GM12874 (cell line): ENCODE data around the gene IP6K3.

Experiments used
- TF ChIP-seq, protein P1 (sequence below): IDR thresholded peaks from 2 replicates; pipeline ENCODE4 v1.5.1; 2011; ENCODE audit warnings: low read depth, mild to moderate bottlenecking, control low read depth, low read length, moderate library complexity; ENCODE audit not compliant: insufficient read depth

Gene IP6K3

DNA sequence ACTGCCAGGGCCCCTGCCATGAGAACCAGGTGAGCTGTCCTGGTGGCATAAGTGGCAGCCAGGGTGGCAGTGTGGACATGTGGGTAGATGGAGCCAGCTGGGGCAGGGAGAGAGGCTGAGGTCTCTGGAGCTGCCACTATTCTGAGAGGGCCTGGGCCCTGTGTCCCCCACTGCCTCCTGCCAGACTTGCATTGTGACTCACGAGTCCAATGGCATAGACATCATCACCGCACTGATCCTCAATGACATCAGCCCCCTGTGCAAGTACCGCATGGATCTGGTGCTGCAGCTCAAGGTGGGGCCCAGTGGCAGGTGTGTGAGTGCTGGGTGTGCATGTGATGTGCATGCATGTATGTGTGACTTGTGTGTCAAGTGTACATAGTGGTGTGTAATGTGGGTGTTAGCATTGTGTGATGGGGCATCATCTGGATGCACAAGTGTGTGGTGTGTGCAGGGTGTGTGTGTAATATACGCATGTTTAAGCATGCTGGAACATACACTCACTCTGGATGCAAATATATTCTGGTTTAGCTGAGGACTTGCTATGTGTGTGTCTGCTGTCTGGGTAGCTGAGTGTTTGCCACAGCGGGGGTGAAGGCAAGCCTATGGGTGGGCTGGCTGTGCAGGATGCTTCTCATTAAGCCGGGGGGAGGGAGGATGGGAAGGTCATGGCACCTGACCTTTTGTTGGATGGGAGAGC lies 60.3 kb downstream of the IP6K3 start:
- TF ChIP-seq, protein P1, sequence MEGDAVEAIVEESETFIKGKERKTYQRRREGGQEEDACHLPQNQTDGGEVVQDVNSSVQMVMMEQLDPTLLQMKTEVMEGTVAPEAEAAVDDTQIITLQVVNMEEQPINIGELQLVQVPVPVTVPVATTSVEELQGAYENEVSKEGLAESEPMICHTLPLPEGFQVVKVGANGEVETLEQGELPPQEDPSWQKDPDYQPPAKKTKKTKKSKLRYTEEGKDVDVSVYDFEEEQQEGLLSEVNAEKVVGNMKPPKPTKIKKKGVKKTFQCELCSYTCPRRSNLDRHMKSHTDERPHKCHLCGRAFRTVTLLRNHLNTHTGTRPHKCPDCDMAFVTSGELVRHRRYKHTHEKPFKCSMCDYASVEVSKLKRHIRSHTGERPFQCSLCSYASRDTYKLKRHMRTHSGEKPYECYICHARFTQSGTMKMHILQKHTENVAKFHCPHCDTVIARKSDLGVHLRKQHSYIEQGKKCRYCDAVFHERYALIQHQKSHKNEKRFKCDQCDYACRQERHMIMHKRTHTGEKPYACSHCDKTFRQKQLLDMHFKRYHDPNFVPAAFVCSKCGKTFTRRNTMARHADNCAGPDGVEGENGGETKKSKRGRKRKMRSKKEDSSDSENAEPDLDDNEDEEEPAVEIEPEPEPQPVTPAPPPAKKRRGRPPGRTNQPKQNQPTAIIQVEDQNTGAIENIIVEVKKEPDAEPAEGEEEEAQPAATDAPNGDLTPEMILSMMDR, result no peak

DNA sequence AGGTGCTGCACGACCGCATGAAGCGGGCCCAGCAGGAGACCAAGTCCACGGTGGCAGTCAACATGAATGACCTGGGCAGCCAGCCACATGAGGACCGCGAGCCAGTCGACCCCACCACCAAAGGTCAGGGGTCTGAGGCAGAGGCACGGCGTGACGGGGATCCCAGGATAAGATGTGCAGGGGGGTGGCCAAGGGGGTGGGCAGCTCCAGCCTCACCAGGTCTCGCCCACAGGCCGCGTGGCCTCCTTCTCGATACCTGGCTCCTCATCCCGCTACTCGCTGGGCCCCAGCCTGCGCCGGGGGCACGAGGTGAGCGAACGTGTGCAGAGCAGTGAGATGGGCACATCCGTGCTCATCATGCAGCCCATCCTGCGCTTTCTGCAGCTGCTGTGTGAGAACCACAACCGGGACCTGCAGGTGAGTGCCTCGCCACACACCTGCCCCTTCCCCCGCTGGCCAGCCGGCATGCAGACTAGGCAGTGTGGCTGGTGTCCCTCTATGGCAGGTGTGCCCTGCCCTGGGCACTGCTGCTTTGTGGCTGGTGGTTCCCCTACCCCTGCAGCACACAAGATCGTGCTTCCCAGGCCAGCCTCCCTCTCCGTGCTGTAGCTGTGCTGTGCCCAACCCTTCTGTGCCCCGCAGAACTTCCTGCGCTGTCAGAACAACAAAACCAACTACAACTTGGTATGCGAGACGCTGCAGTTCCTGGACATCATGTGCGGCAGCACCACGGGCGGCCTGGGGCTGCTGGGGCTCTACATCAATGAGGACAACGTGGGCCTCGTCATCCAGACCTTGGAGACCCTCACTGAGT lies 61.1 kb downstream of the IP6K3 start:
- TF ChIP-seq, protein P1, result no peak

DNA sequence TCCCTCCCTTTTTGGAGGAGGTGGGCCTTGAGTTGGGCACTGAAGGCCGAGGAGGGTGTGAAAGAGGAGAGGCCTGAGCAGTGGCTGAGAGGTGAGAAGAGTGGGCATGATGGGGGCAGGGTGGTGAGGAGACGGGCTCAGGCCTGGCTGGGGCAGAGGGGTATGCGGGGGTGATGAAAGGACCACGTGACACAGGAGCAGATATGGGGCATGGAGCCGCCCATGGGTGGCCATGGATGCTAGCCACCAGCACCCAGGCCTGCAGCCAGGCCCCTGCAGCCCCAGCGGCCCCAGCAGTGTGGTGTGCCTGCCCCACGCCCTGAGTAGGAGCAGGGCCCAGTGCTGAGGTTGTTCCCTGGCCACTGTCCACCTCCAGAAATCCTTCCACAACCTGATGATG lies 61.7 kb downstream of the IP6K3 start:
- TF ChIP-seq, protein P1, result no peak

DNA sequence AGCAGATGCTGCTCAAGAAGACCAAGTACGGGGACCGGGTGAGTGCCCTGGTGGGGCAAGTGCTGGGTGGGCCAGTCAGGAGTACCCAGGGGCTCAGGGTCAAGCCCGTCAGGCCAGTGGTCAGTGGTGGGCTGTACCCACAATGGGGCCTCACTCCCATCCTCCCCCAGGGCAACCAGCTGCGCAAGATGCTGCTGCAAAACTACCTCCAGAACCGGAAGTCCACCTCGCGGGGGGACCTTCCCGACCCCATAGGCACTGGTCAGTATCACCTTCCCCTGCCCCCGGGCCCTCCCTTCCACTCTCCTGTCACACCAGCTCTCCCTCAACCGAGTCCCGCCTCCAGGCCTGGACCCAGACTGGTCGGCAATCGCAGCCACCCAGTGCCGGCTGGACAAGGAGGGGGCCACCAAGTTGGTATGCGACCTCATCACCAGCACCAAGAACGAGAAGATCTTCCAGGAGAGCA lies 62.2 kb downstream of the IP6K3 start:
- TF ChIP-seq, protein P1, result no peak

DNA sequence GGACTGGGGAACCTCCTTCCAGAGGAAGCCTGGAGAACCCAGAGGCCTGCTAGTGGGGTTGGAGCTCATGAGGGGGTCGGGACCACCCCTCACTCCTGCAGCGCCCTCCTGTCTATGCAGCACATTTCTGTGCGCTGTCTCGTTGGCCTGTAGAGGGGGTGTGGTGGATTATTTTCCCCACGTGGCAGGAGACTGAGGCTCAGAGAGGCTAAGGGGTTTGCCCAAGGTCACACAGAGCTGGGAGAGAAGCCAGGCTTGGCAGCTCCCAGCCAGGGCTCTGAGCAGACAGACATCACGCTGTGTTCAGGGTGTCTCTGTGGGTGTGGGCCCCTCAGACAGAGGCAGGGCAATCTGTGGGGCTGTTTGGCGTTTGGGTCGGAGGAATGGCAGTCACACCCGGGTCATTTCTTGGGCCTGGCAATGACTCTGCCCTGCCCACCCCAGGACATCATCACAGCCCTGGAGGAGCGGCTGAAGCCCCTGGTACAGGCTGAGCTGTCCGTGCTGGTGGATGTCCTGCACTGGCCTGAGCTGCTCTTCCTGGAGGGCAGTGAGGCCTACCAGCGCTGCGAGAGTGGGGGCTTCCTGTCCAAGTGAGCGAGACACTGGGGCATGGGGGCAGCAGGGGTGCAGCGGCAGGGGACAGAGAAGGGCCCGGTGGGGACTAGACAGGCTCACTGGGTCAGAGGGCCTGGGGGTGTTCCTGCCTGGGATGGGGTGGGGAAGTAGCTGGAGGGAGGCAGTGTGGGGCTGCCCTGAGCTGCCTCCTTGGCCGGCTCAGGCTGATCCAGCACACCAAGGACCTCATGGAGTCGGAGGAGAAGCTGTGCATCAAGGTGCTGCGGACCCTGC lies 62.9 kb downstream of the IP6K3 start:
- TF ChIP-seq, protein P1, result no peak

DNA sequence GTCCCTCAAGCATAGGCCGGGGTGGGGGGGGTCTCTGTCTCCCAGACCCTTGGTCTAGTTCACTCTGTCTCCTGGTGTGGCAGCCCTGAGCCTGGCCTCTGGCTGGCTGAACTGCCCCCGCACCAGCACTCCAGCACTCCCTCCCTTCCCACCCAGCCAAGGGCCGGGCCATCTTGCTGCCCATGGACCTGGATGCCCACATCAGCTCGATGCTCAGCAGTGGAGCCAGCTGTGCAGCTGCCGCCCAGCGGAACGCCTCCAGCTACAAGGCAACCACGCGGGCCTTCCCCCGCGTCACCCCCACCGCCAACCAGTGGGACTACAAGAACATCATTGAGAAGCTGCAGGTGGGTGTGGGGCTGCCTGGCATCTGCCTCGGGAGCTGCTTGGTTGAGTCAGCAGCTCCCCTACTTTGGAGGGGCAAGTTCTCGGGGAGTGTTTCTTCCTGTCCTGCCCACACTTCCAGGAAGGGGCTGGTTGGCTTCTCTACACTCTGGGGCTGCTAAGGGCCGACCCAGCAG lies 63.6 kb downstream of the IP6K3 start:
- TF ChIP-seq, protein P1, result no peak
